Measurements from ENCODE around the gene CNPY3. TPM values are rescaled to one million over a fixed set of nuclear protein-coding genes. Genes with fewer than 3 reads are reported as not detected.

CNPY3 gene
- total and polyA plus RNA-seq, 10 of the 15 experiments (the other 5 are each of a cell fraction or from before 2014, with no cell fraction given): 7.2 to 102 (median 73.6) TPM

DNA sequence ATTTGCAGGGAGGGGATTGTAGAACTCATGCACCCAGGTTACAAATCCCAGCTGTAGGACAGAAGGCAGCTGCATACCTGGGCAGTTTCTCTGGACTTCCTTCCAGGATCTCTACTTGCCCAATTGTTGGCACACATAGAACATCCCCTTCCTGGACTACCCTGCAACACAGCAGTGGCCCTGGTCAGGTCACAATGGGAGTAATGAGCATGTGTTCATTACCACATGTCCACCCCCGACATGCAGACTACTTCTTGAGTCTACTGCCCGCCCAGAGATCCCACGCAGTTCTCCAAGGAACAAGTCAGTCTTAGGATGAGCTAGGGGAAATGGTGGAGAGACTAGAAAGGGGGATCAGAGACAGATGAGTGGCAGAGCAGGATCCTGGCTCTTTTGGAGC is 44.6 kb downstream of the CNPY3 start:
- intact Hi-C loops (cut with micrococcal nuclease; ENCODE audit: unreplicated experiment): no loop called here
- ATAC-seq (no peak), FAIRE-seq (no peak), DNase-seq (ENCODE audit: low read depth, low spot score) (no peak)
- no peak overlapping the region for H2AFZ ChIP-seq (ENCODE audit: control insufficient read depth, low read depth, low read length)
- in situ Hi-C loops (cut with MboI): no loop called here
- H3K79me2 ChIP-seq (ENCODE audit: control insufficient read depth, insufficient read depth, low read length): peaks cover 19% of the 10 kb centered on the region
- H3K36me3 ChIP-seq (ENCODE audit: control insufficient read depth in 2 of 2, insufficient read depth in 2 of 2, low read length in 1 of 2): no peaks in the 10 kb centered on the region; a peak in 1 of 4 replicates
- H3K4me1 ChIP-seq (ENCODE audit: control insufficient read depth, insufficient read depth, low read length): peaks cover 3% of the 10 kb centered on the region
- H4K20me1 ChIP-seq (ENCODE audit: control insufficient read depth, insufficient read depth): no peaks in the 10 kb centered on the region
- BruUV-seq (replicated peaks): no TSS peak
- no peaks in the 10 kb centered on the region for H3K9me3 ChIP-seq (replicated peaks; ENCODE audit: control insufficient read depth, insufficient read depth, low read length)
- no peaks in the 10 kb centered on the region for H3K27me3 ChIP-seq (replicated peaks in 1 of 2; ENCODE audit: control insufficient read depth in 2 of 2, insufficient read depth in 2 of 2, low read length in 1 of 2)
- RAD21 ChIA-PET (ENCODE audit: unreplicated experiment): interaction anchor here (0.6 to 1.1 kb wide), 2 partner anchors 9 to 184 kb away, joined by 3 to 4 read pairs; no protein-coding TSS in a partner anchor
- no peak overlapping the region for H3K9ac ChIP-seq (ENCODE audit: control insufficient read depth, insufficient read depth, low read length)
- POLR2A ChIA-PET: no interaction called here
- CTCF ChIA-PET: interaction anchor here (0.6 kb wide), 2 partner anchors 66 to 161 kb away, joined by 3 to 4 read pairs; no protein-coding TSS in a partner anchor
- H3K4me3 ChIP-seq: no peak overlapping the region
- TF ChIP-seq MYC (IDR thresholded peaks at IDR 0.05; ENCODE audit: insufficient read depth, insufficient read length, insufficient replicate concordance, low read length, severe bottlenecking): no peak
- TF ChIP-seq BHLHE40 (IDR thresholded peaks at IDR 0.05; ENCODE audit: borderline replicate concordance in 1 of 2, low read depth in 2 of 2, low read length in 1 of 2): no peak
- TF ChIP-seq, protein P1, sequence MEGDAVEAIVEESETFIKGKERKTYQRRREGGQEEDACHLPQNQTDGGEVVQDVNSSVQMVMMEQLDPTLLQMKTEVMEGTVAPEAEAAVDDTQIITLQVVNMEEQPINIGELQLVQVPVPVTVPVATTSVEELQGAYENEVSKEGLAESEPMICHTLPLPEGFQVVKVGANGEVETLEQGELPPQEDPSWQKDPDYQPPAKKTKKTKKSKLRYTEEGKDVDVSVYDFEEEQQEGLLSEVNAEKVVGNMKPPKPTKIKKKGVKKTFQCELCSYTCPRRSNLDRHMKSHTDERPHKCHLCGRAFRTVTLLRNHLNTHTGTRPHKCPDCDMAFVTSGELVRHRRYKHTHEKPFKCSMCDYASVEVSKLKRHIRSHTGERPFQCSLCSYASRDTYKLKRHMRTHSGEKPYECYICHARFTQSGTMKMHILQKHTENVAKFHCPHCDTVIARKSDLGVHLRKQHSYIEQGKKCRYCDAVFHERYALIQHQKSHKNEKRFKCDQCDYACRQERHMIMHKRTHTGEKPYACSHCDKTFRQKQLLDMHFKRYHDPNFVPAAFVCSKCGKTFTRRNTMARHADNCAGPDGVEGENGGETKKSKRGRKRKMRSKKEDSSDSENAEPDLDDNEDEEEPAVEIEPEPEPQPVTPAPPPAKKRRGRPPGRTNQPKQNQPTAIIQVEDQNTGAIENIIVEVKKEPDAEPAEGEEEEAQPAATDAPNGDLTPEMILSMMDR (IDR thresholded peaks at IDR 0.05 in 2 of 3, conservative IDR thresholded peaks at IDR 0.05 in 1 of 3; ENCODE audit: control insufficient read depth in 2 of 3, extremely low read depth in 1 of 3, insufficient read depth in 1 of 3, low read depth in 3 of 3, low read length in 3 of 3): no peak
- no peak for TF ChIP-seq SIX5 (IDR thresholded peaks at IDR 0.05; ENCODE audit: low read depth, low read length, severe bottlenecking)
- no peak for TF ChIP-seq CHD1 (IDR thresholded peaks at IDR 0.05; ENCODE audit: low read depth, low read length)
- no peak for TF ChIP-seq SREBF2 (IDR thresholded peaks at IDR 0.05; ENCODE audit: low read length)
- TF ChIP-seq FOS (IDR thresholded peaks at IDR 0.05; ENCODE audit: borderline replicate concordance, extremely low read depth, insufficient read length): no peak
- no peak overlapping the region for H3K27ac ChIP-seq (ENCODE audit: control insufficient read depth, insufficient read depth)
- SMC1A ChIA-PET (ENCODE audit: uncharacterized antibody, unreplicated experiment): interaction anchor here (2.2 kb wide), 1 partner anchor 10 kb away, joined by 8 read pairs; the partner anchor contains the start of gene PPP2R5D
- WGBS (ENCODE audit: insufficient coverage, insufficient replicate concordance, low lambda C conversion rate, missing lambda C conversion rate): 95% methylated on average over 3 of the region's 3 CpGs
- no peak overlapping the region for H3K4me2 ChIP-seq (ENCODE audit: control insufficient read depth, insufficient read depth)

Measured in GM12878 (cell line).